ENCODE data around the gene DSCAML1.

- TF ChIP-seq EZH2 (IDR thresholded peaks at IDR 0.05; ENCODE audit: insufficient read depth, poor library complexity, severe bottlenecking) (no peak), EZH2phosphoT487 (IDR thresholded peaks at IDR 0.05; ENCODE audit: insufficient read depth, low read depth) (no peak)
Observed at GRCh38 chr11:117479372-117479771, 317.6 kb downstream of the DSCAML1 start.
